GM12878 (cell line): ENCODE measurements around the gene RPUSD1. TPM values are rescaled to one million over a fixed set of nuclear protein-coding genes. Genes with fewer than 3 reads are reported as not detected.

ENCODE experiments used
- ATAC-seq: fragments of 200-7000 bp; cut with Tn5 transposase; 3 replicates; pipeline ENCODE4 v1.9.1; 2020; ENCODE audit warnings: mild to moderate bottlenecking, moderate library complexity
- BruUV-seq: library from RNA; stranded (reverse); fragments of 400-500 nt; replicated peaks from 2 replicates; lab custom pipeline; 2021; lab: Mats Ljungman, UMichigan
- CTCF ChIA-PET: fragments of 300-600 bp; sonication (Branson Sonifier 250); formaldehyde crosslinking; extraction: SDS; loops from one replicate; lab custom pipeline; 2021; ENCODE audit warnings: inconsistent platforms; lab: Yijun Ruan, JAX
- POLR2A ChIA-PET: fragments of 350-600 bp; formaldehyde crosslinking; extraction: SDS; loops from one replicate; lab custom pipeline; 2021; ENCODE audit warnings: inconsistent platforms; lab: Charles Lee
- RAD21 ChIA-PET: fragments of 300-600 bp; sonication (Branson Sonifier 250); formaldehyde crosslinking; loops from one replicate; lab custom pipeline; 2023; ENCODE audit warnings: antibody characterized with exemption; ENCODE audit not compliant: unreplicated experiment; lab: Charles Lee
- SMC1A ChIA-PET: fragments of 300-600 bp; sonication (Branson Sonifier 250); formaldehyde crosslinking; loops from one replicate; lab custom pipeline; 2023; ENCODE audit not compliant: unreplicated experiment, uncharacterized antibody; lab: Charles Lee
- DNase-seq: peaks from one replicate; pipeline ENCODE4 v3.0.0-alpha.2; 2011; ENCODE audit warnings: low read depth, low spot score
- FAIRE-seq: peaks from 3 replicates; lab custom pipeline; 2011; peaks lifted over from hg19 to GRCh38; lab: Jason Lieb, UNC
- H2AFZ ChIP-seq: 2 replicates; pipeline ENCODE4 v1.6.0; 2011; ENCODE audit warnings: low read depth, low read length, control low read depth; ENCODE audit not compliant: control insufficient read depth
- H3K27ac ChIP-seq: 2 replicates; pipeline ENCODE4 v1.5.1; 2011; ENCODE audit warnings: control low read depth; ENCODE audit not compliant: control insufficient read depth, insufficient read depth
- H3K27me3 ChIP-seq, 2 experiments: replicated peaks in 1 of 2; 2 replicates each; pipeline versions ENCODE4 v1.6.0 to v1.6.1; 2011; ENCODE audit warnings: low read length in 1 of 2; ENCODE audit not compliant: control insufficient read depth in 2 of 2, insufficient read depth in 2 of 2
- H3K36me3 ChIP-seq, 2 experiments: 2 replicates each; pipeline ENCODE4 v1.5.1; 2011; ENCODE audit warnings: low read length in 1 of 2; ENCODE audit not compliant: control insufficient read depth in 2 of 2, insufficient read depth in 2 of 2
- H3K4me1 ChIP-seq: 2 replicates; pipeline ENCODE4 v1.6.1; 2011; ENCODE audit warnings: mild to moderate bottlenecking, low read length, moderate library complexity, mixed read lengths; ENCODE audit not compliant: control insufficient read depth, insufficient read depth
- H3K4me2 ChIP-seq: 2 replicates; pipeline ENCODE4 v1.6.0; 2011; ENCODE audit warnings: control low read depth; ENCODE audit not compliant: control insufficient read depth, insufficient read depth
- H3K4me3 ChIP-seq: fragments of 200-600 bp; sonication (generic); 2 replicates; pipeline ENCODE4 v1.5.1; 2016
- H3K79me2 ChIP-seq: 2 replicates; pipeline ENCODE4 v1.6.0; 2011; ENCODE audit warnings: low read length; ENCODE audit not compliant: control insufficient read depth, insufficient read depth
- H3K9ac ChIP-seq: 2 replicates; pipeline ENCODE4 v1.8.0; 2011; ENCODE audit warnings: low read length, control low read depth, mixed read lengths; ENCODE audit not compliant: control insufficient read depth, insufficient read depth
- H3K9me3 ChIP-seq: replicated peaks from 3 replicates; pipeline ENCODE4 v1.5.1; 2011; ENCODE audit warnings: mild to moderate bottlenecking, low read length; ENCODE audit not compliant: control insufficient read depth, insufficient read depth
- H4K20me1 ChIP-seq: 2 replicates; pipeline ENCODE4 v1.6.0; 2011; ENCODE audit not compliant: control insufficient read depth, insufficient read depth
- DPF2 ChIP-seq: fragments of 450-650 bp; IDR thresholded peaks from 2 replicates; pipeline ENCODE4 v1.6.1; 2017; ENCODE audit warnings: mild to moderate bottlenecking
- IRF5 ChIP-seq: fragments of 450-650 bp; IDR thresholded peaks from 2 replicates; pipeline ENCODE4 v1.6.1; 2017; ENCODE audit warnings: borderline replicate concordance
- NRF1 ChIP-seq: conservative IDR thresholded peaks from 2 replicates; pipeline ENCODE4 v1.6.1; 2011; ENCODE audit warnings: mild to moderate bottlenecking, low read depth, low read length, improper control_type of control experiment
- PBX3 ChIP-seq: IDR thresholded peaks from 2 replicates; pipeline ENCODE4 v1.6.1; 2011; ENCODE audit warnings: mild to moderate bottlenecking, low read depth, low read length, moderate library complexity; ENCODE audit not compliant: insufficient replicate concordance
- RUNX3 ChIP-seq: IDR thresholded peaks from 2 replicates; pipeline ENCODE4 v1.6.1; 2012; ENCODE audit warnings: low read length, inconsistent platforms
- SRF ChIP-seq, 2 experiments: IDR thresholded peaks; 2 replicates each; pipeline ENCODE4 v1.6.1; 2011; ENCODE audit warnings: low read depth in 2 of 2, low read length in 2 of 2, mild to moderate bottlenecking in 1 of 2, moderate library complexity in 1 of 2
- YY1 ChIP-seq: IDR thresholded peaks from 2 replicates; pipeline ENCODE4 v1.6.1; 2011; ENCODE audit warnings: low read depth, mild to moderate bottlenecking, low read length
- ZNF687 ChIP-seq: fragments of 450-650 bp; IDR thresholded peaks from 2 replicates; pipeline ENCODE4 v1.6.1; 2017; ENCODE audit warnings: mild to moderate bottlenecking, moderate library complexity
- WGBS: methylation state at CpG from one replicate; pipeline ENCODE4 v1.1.6; 2016; ENCODE audit warnings: low lambda C conversion rate; ENCODE audit not compliant: insufficient replicate concordance, insufficient coverage; ENCODE audit errors: missing lambda C conversion rate; 5-methylcytosine and 5-hydroxymethylcytosine counted together
- in situ Hi-C: fragments of 300-500 bp; cut with MboI; formaldehyde crosslinking; loops from 9 replicates; pipeline ENCODE4 v1.14.3; 2018; ENCODE audit warnings: mixed read lengths
- intact Hi-C: fragments of 100-400 bp; cut with micrococcal nuclease; formaldehyde crosslinking; loops from one replicate; pipeline ENCODE4 v1.14.2; 2022; ENCODE audit not compliant: unreplicated experiment
- polyA plus RNA-seq, 11 experiments: library from polyadenylated mRNA; depleted of rRNA in 4 of 11; unstranded in 6 of 11; stranded (reverse) in 5 of 11; fragments of >200 nt; fragmentation: Nextera tagmentation in 4 of 11; fragmentation: Illumina TruSeq in 1 of 11; extraction: Ambion mirVana in 4 of 11; extraction: Trizol in 1 of 11; gene quantifications; 1 replicate in 1 of 11; 2 replicates in 10 of 11; pipeline versions ENCODE4 v1.2.1 to v1.2.3, GENCODE V29; 2011 to 2016; ENCODE audit warnings: inconsistent platforms in 2 of 11, missing spikeins in 2 of 11, low read depth in 1 of 11
- total RNA-seq, 4 experiments: library from RNA; depleted of rRNA in 3 of 4; stranded (reverse); fragments of >200 nt in 3 of 4; fragmentation: Illumina TruSeq in 1 of 4; extraction: Trizol in 1 of 4; gene quantifications; 2 replicates each; pipeline versions ENCODE4 v1.2.1 to v1.2.3, GENCODE V29; 2013 to 2021
- TF ChIP-seq, protein P1 (sequence below): fragments of 450-650 bp; IDR thresholded peaks from 2 replicates; pipeline ENCODE4 v1.6.1; 2016; ENCODE audit warnings: mild to moderate bottlenecking, moderate library complexity, borderline replicate concordance
- TF ChIP-seq, protein P2 (sequence below): fragments of 150-350 bp; IDR thresholded peaks from 2 replicates; pipeline ENCODE4 v1.6.1; 2016; ENCODE audit warnings: low read depth, low read length

Gene RPUSD1
- total and polyA plus RNA-seq, 10 of the 15 experiments (the other 5 are each of a cell fraction or from before 2014, with no cell fraction given) = 0.55 to 49.9 (median 21.1) TPM

GRCh38 chr16:805474-805873 is 17.3 kb upstream of the RPUSD1 start:
- FAIRE-seq = no peak
- ChIA-PET RAD21 (no interaction called here), POLR2A (no interaction called here), SMC1A (no interaction called here), CTCF (no interaction called here)
- no peak for DNase-seq
- in situ Hi-C loops (no loop called here), intact Hi-C loops (no loop called here)
- Histone ChIP-seq H3K79me2 (peaks cover 6% of the 10 kb centered on the region), H3K27me3 (no peaks in the 10 kb centered on the region; a peak in 2 of 4 replicates), H3K9ac (no peak overlapping the region), H4K20me1 (no peaks in the 10 kb centered on the region), H2AFZ (no peak overlapping the region), H3K9me3 (no peaks in the 10 kb centered on the region; the same call in 2 of the 3 replicates), H3K4me2 (no peak overlapping the region), H3K4me3 (no peak overlapping the region), H3K4me1 (no peaks in the 10 kb centered on the region), H3K36me3 (no peaks in the 10 kb centered on the region), H3K27ac (no peak overlapping the region)
- no TSS peak for BruUV-seq
- ATAC-seq = no peak
- 80% methylated on average over 17 of the region's 17 CpGs for WGBS
- TF ChIP-seq, protein P1, sequence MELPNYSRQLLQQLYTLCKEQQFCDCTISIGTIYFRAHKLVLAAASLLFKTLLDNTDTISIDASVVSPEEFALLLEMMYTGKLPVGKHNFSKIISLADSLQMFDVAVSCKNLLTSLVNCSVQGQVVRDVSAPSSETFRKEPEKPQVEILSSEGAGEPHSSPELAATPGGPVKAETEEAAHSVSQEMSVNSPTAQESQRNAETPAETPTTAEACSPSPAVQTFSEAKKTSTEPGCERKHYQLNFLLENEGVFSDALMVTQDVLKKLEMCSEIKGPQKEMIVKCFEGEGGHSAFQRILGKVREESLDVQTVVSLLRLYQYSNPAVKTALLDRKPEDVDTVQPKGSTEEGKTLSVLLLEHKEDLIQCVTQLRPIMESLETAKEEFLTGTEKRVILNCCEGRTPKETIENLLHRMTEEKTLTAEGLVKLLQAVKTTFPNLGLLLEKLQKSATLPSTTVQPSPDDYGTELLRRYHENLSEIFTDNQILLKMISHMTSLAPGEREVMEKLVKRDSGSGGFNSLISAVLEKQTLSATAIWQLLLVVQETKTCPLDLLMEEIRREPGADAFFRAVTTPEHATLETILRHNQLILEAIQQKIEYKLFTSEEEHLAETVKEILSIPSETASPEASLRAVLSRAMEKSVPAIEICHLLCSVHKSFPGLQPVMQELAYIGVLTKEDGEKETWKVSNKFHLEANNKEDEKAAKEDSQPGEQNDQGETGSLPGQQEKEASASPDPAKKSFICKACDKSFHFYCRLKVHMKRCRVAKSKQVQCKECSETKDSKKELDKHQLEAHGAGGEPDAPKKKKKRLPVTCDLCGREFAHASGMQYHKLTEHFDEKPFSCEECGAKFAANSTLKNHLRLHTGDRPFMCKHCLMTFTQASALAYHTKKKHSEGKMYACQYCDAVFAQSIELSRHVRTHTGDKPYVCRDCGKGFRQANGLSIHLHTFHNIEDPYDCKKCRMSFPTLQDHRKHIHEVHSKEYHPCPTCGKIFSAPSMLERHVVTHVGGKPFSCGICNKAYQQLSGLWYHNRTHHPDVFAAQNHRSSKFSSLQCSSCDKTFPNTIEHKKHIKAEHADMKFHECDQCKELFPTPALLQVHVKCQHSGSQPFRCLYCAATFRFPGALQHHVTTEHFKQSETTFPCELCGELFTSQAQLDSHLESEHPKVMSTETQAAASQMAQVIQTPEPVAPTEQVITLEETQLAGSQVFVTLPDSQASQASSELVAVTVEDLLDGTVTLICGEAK = no peak
- TF ChIP-seq DPF2 (no peak), YY1 (no peak), ZNF687 (no peak), RUNX3 (no peak), SRF (IDR thresholded peaks at IDR 0.05; ENCODE audit: low read depth in 2 of 2, low read length in 2 of 2) (no peak), NRF1 (no peak), IRF5 (no peak), PBX3 (no peak)
- TF ChIP-seq, protein P2, sequence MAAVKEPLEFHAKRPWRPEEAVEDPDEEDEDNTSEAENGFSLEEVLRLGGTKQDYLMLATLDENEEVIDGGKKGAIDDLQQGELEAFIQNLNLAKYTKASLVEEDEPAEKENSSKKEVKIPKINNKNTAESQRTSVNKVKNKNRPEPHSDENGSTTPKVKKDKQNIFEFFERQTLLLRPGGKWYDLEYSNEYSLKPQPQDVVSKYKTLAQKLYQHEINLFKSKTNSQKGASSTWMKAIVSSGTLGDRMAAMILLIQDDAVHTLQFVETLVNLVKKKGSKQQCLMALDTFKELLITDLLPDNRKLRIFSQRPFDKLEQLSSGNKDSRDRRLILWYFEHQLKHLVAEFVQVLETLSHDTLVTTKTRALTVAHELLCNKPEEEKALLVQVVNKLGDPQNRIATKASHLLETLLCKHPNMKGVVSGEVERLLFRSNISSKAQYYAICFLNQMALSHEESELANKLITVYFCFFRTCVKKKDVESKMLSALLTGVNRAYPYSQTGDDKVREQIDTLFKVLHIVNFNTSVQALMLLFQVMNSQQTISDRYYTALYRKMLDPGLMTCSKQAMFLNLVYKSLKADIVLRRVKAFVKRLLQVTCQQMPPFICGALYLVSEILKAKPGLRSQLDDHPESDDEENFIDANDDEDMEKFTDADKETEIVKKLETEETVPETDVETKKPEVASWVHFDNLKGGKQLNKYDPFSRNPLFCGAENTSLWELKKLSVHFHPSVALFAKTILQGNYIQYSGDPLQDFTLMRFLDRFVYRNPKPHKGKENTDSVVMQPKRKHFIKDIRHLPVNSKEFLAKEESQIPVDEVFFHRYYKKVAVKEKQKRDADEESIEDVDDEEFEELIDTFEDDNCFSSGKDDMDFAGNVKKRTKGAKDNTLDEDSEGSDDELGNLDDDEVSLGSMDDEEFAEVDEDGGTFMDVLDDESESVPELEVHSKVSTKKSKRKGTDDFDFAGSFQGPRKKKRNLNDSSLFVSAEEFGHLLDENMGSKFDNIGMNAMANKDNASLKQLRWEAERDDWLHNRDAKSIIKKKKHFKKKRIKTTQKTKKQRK = no peak
